ENCODE data around the gene ECM1. TPM values are rescaled to one million over a fixed set of nuclear protein-coding genes. Genes with fewer than 3 reads are reported as not detected.

The ECM1 gene
- total and polyA plus RNA-seq, 2 experiments from 2014 or later = 3.0 to 7.1 TPM

DNA sequence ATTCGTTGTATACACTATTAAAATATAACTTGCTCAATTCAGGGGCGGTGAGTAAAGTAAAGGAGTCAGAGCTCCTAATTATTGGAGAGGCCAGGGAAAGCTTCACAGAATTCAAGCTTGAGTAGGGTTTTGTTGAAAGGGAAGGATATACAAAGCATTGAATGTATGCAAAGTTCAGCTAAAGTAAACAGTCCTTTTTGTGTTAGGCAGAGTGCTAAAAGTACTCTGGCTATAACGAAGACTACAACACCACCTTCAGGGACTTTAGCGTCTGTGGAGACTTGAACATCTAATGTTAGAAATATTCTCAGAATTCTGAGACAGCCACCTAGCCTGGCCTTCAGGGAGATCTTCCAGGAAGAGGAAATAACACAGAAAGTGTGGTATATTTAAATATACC is 8.7 kb downstream of the ECM1 start:
- peak overlapping the region; percentile 92 for H3K4me2 ChIP-seq
- WGBS (ENCODE audit: low lambda C conversion rate, missing lambda C conversion rate) = 43% methylated on average over 4 of the region's 4 CpGs
- peaks cover 11% of the 10 kb centered on the region for H3K4me1 ChIP-seq (ENCODE audit: insufficient read depth)
- no peaks in the 10 kb centered on the region for H3K27me3 ChIP-seq
- no peaks in the 10 kb centered on the region for H3K79me2 ChIP-seq
- no peak for TF ChIP-seq EZH2 (IDR thresholded peaks at IDR 0.05; ENCODE audit: borderline replicate concordance)
- TF ChIP-seq, protein P1, sequence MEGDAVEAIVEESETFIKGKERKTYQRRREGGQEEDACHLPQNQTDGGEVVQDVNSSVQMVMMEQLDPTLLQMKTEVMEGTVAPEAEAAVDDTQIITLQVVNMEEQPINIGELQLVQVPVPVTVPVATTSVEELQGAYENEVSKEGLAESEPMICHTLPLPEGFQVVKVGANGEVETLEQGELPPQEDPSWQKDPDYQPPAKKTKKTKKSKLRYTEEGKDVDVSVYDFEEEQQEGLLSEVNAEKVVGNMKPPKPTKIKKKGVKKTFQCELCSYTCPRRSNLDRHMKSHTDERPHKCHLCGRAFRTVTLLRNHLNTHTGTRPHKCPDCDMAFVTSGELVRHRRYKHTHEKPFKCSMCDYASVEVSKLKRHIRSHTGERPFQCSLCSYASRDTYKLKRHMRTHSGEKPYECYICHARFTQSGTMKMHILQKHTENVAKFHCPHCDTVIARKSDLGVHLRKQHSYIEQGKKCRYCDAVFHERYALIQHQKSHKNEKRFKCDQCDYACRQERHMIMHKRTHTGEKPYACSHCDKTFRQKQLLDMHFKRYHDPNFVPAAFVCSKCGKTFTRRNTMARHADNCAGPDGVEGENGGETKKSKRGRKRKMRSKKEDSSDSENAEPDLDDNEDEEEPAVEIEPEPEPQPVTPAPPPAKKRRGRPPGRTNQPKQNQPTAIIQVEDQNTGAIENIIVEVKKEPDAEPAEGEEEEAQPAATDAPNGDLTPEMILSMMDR (IDR thresholded peaks at IDR 0.05; ENCODE audit: poor library complexity) = peak; percentile 30
- no peaks in the 10 kb centered on the region for H3K9me3 ChIP-seq (ENCODE audit: low read depth)
- H2AFZ ChIP-seq = peak overlapping the region; percentile 85
- no peak overlapping the region for H3K27ac ChIP-seq
- no peaks in the 10 kb centered on the region for H3K36me3 ChIP-seq (replicated peaks; ENCODE audit: insufficient read depth, low read depth)
- DNase-seq (ENCODE audit: low spot score) = no peak
- no peak overlapping the region for H3K4me3 ChIP-seq
- H3K9me2 ChIP-seq (replicated peaks; ENCODE audit: insufficient read depth) = no peaks in the 10 kb centered on the region
- no peaks in the 10 kb centered on the region for H4K20me1 ChIP-seq (ENCODE audit: insufficient read depth, poor library complexity, severe bottlenecking)

DNA sequence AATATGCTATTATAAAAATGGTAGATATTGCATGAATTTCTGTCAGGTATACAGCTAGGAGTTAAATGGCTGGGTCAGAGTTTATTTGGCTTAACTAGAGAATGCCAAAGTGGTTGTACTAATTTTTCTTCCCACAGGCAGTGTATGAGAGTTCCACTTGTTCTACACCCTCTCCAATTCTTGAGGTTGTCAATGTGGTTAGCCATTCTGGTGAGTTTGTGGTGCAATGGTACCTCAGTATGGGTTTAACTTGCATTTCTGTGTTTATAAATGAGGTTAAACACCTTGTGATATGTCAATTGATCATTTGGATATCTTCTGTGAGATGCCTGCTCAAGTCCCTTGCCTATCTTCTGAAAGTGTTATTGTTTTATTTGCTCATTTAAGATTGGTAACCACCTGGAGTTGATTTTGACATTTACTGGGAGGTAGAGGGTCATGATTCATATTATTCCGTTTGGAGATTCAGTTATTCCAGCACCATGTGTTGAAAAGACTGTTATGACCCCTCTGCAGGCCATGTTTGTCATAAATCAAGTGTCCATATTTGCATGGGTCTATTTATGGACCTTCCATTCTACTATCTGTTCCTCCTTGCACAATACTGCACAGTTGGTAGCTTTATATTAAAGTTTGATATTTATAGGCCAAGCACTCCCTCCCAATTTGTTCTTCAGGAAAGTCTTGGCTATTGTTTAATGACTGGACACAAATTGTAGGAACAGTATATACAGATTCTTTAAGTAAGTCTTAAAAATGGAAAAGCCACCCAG is 13.5 kb downstream of the ECM1 start:
- no peak for TF ChIP-seq EZH2phosphoT487 (IDR thresholded peaks at IDR 0.05; ENCODE audit: low read depth, severe bottlenecking, unreplicated experiment)
- TF ChIP-seq, protein P1 (IDR thresholded peaks at IDR 0.05; ENCODE audit: poor library complexity) = no peak
- TF ChIP-seq EZH2 (IDR thresholded peaks at IDR 0.05; ENCODE audit: borderline replicate concordance) = no peak
- Histone ChIP-seq H3K36me3 (replicated peaks; ENCODE audit: insufficient read depth, low read depth) (no peaks in the 10 kb centered on the region), H4K20me1 (ENCODE audit: insufficient read depth, poor library complexity, severe bottlenecking) (no peaks in the 10 kb centered on the region), H3K9me3 (ENCODE audit: low read depth) (no peaks in the 10 kb centered on the region), H3K4me1 (ENCODE audit: insufficient read depth) (peaks cover 5% of the 10 kb centered on the region), H3K27ac (no peak overlapping the region), H3K4me2 (no peak overlapping the region), H3K4me3 (no peak overlapping the region), H3K79me2 (no peaks in the 10 kb centered on the region), H3K27me3 (no peaks in the 10 kb centered on the region), H2AFZ (no peak overlapping the region), H3K9me2 (replicated peaks; ENCODE audit: insufficient read depth) (no peaks in the 10 kb centered on the region)
- 53% methylated on average over 1 of the region's 1 CpG for WGBS (ENCODE audit: low lambda C conversion rate, missing lambda C conversion rate)
- no peak for DNase-seq (ENCODE audit: low spot score)

DNA sequence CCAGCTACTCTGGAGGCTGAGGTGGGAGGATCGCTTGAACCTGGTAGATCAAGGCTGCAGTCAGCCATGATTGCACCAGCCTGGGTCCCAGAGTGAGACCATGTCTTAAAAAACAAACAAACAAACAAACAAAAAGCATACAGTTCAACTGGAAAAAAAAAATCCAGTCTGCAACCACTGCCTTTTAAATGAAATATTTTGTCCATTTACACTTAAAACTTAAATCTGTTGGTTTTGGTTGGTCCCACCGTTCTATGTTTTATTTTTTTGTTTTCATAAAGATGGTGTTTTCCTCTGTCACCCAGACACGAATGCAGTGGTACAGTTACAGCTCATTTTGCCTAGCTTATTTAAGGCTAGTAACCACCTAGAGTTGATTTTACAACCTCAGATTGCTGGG is 17.4 kb downstream of the ECM1 start:
- H2AFZ ChIP-seq = no peak overlapping the region
- H3K36me3 ChIP-seq (replicated peaks; ENCODE audit: insufficient read depth, low read depth) = no peaks in the 10 kb centered on the region
- no peak overlapping the region for H3K27ac ChIP-seq
- no peak overlapping the region for H3K4me3 ChIP-seq
- no peaks in the 10 kb centered on the region for H3K4me1 ChIP-seq (ENCODE audit: insufficient read depth)
- TF ChIP-seq EZH2phosphoT487 (IDR thresholded peaks at IDR 0.05; ENCODE audit: low read depth, severe bottlenecking, unreplicated experiment) = no peak
- TF ChIP-seq, protein P1 (IDR thresholded peaks at IDR 0.05; ENCODE audit: poor library complexity) = no peak
- no peak for TF ChIP-seq EZH2 (IDR thresholded peaks at IDR 0.05; ENCODE audit: borderline replicate concordance)
- no peaks in the 10 kb centered on the region for H4K20me1 ChIP-seq (ENCODE audit: insufficient read depth, poor library complexity, severe bottlenecking)
- no peaks in the 10 kb centered on the region for H3K9me3 ChIP-seq (ENCODE audit: low read depth)
- no peak for DNase-seq (ENCODE audit: low spot score)
- WGBS (ENCODE audit: low lambda C conversion rate, missing lambda C conversion rate) = 86% methylated on average over 3 of the region's 3 CpGs
- H3K79me2 ChIP-seq = no peaks in the 10 kb centered on the region
- H3K4me2 ChIP-seq = no peak overlapping the region
- H3K27me3 ChIP-seq = no peaks in the 10 kb centered on the region
- H3K9me2 ChIP-seq (replicated peaks; ENCODE audit: insufficient read depth) = no peaks in the 10 kb centered on the region
